Measurements from ENCODE around the gene PROP1.
"Not testable (repeated sequence)": the region's sequence is repeated elsewhere in the genome, so short reads cannot be mapped to it uniquely, and the experiment has no call there.

Gene PROP1

GRCh38 chr5:177959315-177959714 lies 36.7 kb downstream of the PROP1 start (continued):
- TF ChIP-seq GLIS3 (CRISPR knock-in tag; IDR thresholded peaks at IDR 0.05) (no peak), RARB (CRISPR knock-in tag; IDR thresholded peaks at IDR 0.05) (no peak), BACH2 (CRISPR knock-in tag; IDR thresholded peaks at IDR 0.05; ENCODE audit: borderline replicate concordance) (no peak), SNAI2 (CRISPR knock-in tag; IDR thresholded peaks at IDR 0.05) (no peak), CSDC2 (CRISPR knock-in tag; IDR thresholded peaks at IDR 0.05) (no peak)

GRCh38 chr5:177958696-177959095 lies 37.3 kb downstream of the PROP1 start:
- TF ChIP-seq TSHZ2 (CRISPR knock-in tag; IDR thresholded peaks at IDR 0.05) (no peak), BACH2 (CRISPR knock-in tag; IDR thresholded peaks at IDR 0.05; ENCODE audit: borderline replicate concordance) (no peak), TCF4 (CRISPR knock-in tag; IDR thresholded peaks at IDR 0.05; ENCODE audit: borderline replicate concordance) (no peak), ZFP30 (CRISPR knock-in tag; IDR thresholded peaks at IDR 0.05) (no peak), ZNF8 (CRISPR knock-in tag; IDR thresholded peaks at IDR 0.05) (no peak), ZFP3 (CRISPR knock-in tag; IDR thresholded peaks at IDR 0.05) (no peak), SNAI2 (CRISPR knock-in tag; IDR thresholded peaks at IDR 0.05) (no peak), CSRNP3 (CRISPR knock-in tag; IDR thresholded peaks at IDR 0.05) (no peak), GLIS3 (CRISPR knock-in tag; IDR thresholded peaks at IDR 0.05) (no peak), ESRRG (CRISPR knock-in tag; IDR thresholded peaks at IDR 0.05) (no peak), POU6F1 (CRISPR knock-in tag; IDR thresholded peaks at IDR 0.05; ENCODE audit: borderline replicate concordance, low read depth) (no peak)
- ATAC-seq = no peak

GRCh38 chr5:177957241-177957640 lies 38.8 kb downstream of the PROP1 start:
- ATAC-seq = no peak

GRCh38 chr5:177953101-177953500 lies 42.9 kb downstream of the PROP1 start:
- ATAC-seq = not testable (repeated sequence)

More at GRCh38 chr5:177957241-177957640, 38.8 kb downstream of the PROP1 start:
- no peak for TF ChIP-seq RARB (CRISPR knock-in tag; IDR thresholded peaks at IDR 0.05)
- TF ChIP-seq ZNF8 (CRISPR knock-in tag; IDR thresholded peaks at IDR 0.05) = no peak
- TF ChIP-seq BACH2 (CRISPR knock-in tag; IDR thresholded peaks at IDR 0.05; ENCODE audit: borderline replicate concordance) = no peak
- TF ChIP-seq CSRNP3 (CRISPR knock-in tag; IDR thresholded peaks at IDR 0.05) = no peak
- TF ChIP-seq ZC3H10 (CRISPR knock-in tag; IDR thresholded peaks at IDR 0.05) = no peak
- TF ChIP-seq ZNF565 (CRISPR knock-in tag; conservative IDR thresholded peaks at IDR 0.05; ENCODE audit: low read depth) = no peak
- no peak for TF ChIP-seq ESRRG (CRISPR knock-in tag; IDR thresholded peaks at IDR 0.05)
- TF ChIP-seq ZNF70 (CRISPR knock-in tag; IDR thresholded peaks at IDR 0.05) = no peak

- ATAC-seq = not testable (repeated sequence)
These were observed 46.4 kb downstream of the PROP1 start for GRCh38 chr5:177949656-177950055.

GRCh38 chr5:177949065-177949464 lies 47.0 kb downstream of the PROP1 start:
- not testable (repeated sequence) for ATAC-seq

- not testable (repeated sequence) for ATAC-seq
These were observed 48.1 kb downstream of the PROP1 start for GRCh38 chr5:177947912-177948311.

- not testable (repeated sequence) for ATAC-seq
These were observed 50.3 kb downstream of the PROP1 start for GRCh38 chr5:177945601-177946283.

- not testable (repeated sequence) for ATAC-seq
These were observed 50.9 kb downstream of the PROP1 start for GRCh38 chr5:177945145-177945544.

GRCh38 chr5:177943805-177944736 lies 52.0 kb downstream of the PROP1 start:
- peak; percentile 55 for ATAC-seq

GRCh38 chr5:177942896-177943295 lies 53.1 kb downstream of the PROP1 start:
- ATAC-seq = not testable (repeated sequence)

All from SK-N-SH treated with all-trans-retinoic acid at 6 μM for 48 hours (cell line).